Esophagus muscularis mucosa (tissue), 4 donors: ENCODE data around the gene VSIG2.

ENCODE experiments used
- EP300 ChIP-seq: sonication (generic); formaldehyde crosslinking; IDR thresholded peaks from one replicate; pipeline ENCODE4 v1.6.1; 2017; ENCODE audit warnings: antibody characterized with exemption
- POLR2A ChIP-seq: fragments of 450-650 bp; IDR thresholded peaks from one replicate; pipeline ENCODE4 v1.6.1; 2017; ENCODE audit warnings: antibody characterized with exemption, moderate library complexity, mild to moderate bottlenecking, low read depth
- POLR2AphosphoS5 ChIP-seq, 2 donors: sonication (generic); formaldehyde crosslinking; IDR thresholded peaks; one replicate each; pipeline ENCODE4 v1.6.1; 2017; ENCODE audit warnings: antibody characterized with exemption in 2 of 2
- TF ChIP-seq, protein P1 (sequence below), 3 experiments: fragments of 200-600 bp in 2 of 3; fragments of 450-650 bp in 1 of 3; sonication (generic) in 2 of 3; IDR thresholded peaks; one replicate each; pipeline ENCODE4 v1.5.1; 2017 to 2019; ENCODE audit warnings: antibody characterized with exemption in 3 of 3, mild to moderate bottlenecking in 2 of 3, moderate library complexity in 1 of 3

DNA sequence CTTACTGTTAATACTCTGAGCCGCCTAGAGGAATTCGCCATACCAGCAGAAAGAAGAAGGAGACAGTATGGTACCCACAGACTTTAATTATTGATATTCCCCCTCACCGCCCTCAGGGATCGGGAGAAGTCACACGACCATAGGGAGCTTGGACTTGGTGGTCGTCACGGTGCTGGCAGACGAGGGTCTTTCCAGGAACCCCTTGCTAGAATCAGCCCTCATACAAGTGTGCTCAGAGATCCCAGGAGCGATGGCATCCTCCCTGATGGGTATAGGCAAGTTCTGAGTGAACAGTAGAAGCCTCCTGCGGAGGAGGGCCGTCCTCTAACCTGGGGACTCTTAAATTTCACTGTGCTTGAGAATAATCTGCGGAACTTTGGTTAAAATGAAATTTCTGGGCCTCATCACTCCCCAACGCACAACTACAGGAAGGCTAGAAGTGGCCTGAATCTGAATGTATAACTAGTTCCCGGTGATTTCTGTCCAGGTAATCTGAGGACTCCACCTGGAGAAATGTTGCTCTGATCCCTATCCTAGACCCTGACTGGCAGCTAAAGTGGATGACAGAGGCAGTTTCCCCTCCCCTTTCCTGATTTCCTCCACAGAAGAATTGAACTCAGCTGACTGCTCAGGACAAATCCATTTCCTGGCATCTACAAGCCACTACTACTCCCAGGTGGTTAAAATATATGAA, 4.5 kb downstream of the VSIG2 start:
- TF ChIP-seq, protein P1, sequence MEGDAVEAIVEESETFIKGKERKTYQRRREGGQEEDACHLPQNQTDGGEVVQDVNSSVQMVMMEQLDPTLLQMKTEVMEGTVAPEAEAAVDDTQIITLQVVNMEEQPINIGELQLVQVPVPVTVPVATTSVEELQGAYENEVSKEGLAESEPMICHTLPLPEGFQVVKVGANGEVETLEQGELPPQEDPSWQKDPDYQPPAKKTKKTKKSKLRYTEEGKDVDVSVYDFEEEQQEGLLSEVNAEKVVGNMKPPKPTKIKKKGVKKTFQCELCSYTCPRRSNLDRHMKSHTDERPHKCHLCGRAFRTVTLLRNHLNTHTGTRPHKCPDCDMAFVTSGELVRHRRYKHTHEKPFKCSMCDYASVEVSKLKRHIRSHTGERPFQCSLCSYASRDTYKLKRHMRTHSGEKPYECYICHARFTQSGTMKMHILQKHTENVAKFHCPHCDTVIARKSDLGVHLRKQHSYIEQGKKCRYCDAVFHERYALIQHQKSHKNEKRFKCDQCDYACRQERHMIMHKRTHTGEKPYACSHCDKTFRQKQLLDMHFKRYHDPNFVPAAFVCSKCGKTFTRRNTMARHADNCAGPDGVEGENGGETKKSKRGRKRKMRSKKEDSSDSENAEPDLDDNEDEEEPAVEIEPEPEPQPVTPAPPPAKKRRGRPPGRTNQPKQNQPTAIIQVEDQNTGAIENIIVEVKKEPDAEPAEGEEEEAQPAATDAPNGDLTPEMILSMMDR (IDR thresholded peaks at IDR 0.05) = no peak
- TF ChIP-seq POLR2A (no peak), EP300 (no peak), POLR2AphosphoS5 (IDR thresholded peaks at IDR 0.05) (no peak)
